ENCODE measurements around the gene NSG2. TPM values are rescaled to one million over a fixed set of nuclear protein-coding genes. Genes with fewer than 3 reads are reported as not detected.

NSG2 gene
- total RNA-seq, 1 donor from 2014 or later: not detected

DNA sequence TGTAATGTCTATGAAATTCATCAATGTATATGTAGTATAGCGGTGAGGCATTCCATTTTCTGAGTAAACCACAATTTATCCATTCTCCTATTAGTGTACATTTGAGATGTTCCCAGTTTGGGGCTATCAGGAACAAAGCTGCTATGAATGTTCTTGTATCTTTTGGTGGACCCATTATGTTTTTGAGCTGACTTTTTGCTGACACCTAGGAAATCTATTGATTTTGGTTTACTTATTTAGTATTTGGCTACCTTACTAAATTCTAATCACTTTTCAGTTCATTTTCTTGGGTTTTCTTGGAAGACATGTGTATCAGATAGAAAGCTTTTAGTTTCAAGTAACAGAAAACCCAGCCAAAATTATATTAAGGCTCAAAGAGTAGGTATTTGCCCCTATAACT lies 13.7 kb downstream of the NSG2 start:
- intact Hi-C loops (cut with micrococcal nuclease): no loop called here

DNA sequence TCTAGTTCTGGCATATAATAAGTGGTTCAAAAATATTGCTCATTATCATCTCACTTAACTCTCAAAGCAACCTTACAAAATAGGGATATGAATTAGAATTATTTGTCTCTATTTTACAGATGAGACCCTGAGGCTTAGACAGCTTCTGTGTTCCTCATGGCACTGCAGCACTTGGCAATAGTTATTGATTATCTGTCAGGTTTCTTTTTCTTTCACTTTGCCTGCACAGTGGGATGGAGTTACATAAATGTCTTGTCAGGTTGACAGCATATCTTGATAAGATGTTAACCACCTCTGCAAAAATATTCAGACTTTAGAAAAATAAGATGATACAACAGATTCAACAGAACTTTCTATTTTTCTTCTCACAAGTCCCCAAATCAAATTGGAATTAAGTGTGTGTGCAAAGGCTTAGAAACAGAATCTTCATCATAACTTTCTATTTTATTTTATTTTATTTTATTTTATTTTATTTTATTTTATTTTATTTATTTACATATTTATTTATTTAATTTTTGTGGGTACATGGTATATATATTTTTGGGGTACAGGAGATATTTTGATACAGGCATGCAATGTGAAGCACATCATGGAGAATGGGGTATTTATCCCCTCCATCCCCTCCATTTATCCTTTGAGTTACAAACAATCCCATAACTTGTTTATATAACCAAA lies 17.7 kb downstream of the NSG2 start:
- intact Hi-C loops (cut with micrococcal nuclease): no loop called here

DNA sequence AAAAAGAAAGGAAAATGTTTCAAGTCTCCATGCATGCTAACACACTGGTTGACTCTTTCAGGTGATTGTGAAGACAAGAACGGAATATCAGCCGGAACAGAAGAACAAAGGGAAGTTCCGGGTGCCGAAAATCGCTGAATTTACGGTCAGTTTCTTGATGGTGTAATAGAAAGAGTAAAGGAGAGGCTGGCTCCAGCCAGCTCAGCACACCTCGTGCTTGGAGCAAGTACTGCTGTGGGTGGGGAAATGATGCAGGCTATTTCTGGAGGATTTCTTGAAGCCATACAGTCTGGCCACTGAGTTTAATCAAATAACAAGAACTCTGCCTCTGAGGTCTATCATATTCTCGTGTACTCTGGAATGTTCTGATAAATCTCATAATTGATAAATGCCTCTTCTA lies 18.7 kb downstream of the NSG2 start:
- intact Hi-C loops (cut with micrococcal nuclease): no loop called here

DNA sequence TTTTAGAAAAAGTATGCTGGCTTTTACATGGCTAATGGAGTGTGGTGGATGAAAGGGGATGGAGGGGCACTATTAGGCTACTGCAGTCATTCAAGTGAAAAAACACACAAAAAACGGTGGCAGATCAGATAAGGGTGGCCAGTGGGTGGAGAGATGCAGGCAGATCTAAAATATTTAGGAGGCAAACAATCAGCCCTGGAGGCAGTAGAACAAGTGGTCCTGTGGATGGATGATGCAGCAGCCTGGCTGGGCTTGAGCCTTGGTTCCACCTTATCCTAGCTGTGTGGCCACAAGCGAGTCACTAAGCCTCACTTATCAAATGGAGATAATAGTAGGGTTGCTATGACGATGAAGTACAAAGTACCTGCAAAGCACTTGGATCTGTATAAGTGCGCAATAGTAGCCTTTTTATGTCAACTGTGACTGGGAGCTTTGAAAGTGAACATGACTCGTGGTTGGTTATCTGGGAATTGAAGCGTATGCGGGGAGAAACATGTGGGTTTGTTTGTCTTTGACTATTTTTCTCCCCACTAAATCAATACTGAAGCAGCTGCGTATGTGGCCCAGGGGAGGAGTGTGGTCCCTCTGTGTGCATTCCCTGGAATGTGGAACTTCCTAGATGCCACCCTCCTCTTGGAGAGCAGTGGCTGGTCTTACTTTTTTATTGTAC lies 20.2 kb downstream of the NSG2 start:
- intact Hi-C loops (cut with micrococcal nuclease): no loop called here

DNA sequence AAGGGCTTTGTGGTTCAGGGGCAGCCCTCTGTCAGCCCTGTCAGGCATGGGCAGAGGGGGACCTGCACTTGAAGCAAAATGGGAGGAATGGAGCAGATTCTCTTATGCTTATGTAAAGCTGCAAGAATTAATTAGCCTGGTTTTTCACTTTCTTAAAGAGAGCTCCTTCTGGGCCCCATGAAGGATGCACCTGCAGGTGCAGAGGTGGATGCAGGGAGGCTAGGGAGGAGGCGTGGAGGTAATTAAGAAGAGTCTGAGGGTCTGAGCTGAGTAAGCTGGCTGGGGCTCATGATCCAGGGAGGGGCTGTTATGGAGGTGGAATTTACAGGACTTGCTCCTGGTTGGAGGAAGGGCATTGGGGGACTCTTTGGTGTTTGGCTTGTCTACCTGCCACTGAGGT lies 22.0 kb downstream of the NSG2 start:
- intact Hi-C loops (cut with micrococcal nuclease): no loop called here

DNA sequence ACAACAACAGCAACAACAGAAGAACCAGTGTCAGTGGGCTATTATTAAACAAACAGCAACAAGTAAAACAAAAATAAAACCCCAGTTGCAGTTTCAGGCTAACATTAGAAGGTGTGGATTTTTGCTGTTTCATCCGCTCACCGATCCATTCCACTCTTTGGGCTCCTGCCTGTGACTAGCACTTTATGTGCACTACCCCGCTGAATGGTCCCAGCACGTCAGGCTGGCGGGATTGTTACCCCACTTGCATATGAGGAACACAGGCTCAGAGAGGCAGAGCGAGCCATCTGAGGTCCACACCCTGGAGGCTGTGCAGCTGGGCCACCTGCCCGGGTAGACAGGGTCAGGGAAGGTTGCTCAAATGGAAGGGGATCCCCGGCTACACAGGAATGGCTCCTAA lies 26.0 kb downstream of the NSG2 start:
- intact Hi-C loops (cut with micrococcal nuclease): no loop called here

DNA sequence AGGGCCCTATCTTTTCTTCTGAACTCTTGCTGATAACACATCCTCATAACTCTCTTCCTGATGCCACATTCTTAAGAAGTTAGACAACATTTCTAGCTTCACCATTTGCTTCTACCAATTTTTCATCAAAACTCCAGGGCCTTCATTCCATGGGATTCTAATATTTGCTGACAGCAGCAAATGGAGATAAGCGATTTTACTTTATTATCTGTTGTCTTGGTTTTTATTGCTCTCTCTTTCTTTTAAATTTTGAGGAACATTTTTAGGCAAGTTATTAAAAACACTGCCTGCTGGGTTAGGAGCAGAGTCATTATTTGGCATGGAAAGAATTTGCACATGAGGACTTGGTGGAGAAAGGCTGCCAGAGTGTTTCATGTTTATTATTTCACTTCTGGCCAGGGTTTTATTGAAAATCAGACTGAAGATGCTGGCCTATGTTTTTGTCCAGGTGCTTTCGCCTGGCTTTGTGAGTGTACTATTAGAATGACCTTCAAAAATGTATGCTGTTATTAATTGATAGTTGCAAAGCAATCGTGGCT lies 27.7 kb downstream of the NSG2 start:
- intact Hi-C loops (cut with micrococcal nuclease): no loop called here

DNA sequence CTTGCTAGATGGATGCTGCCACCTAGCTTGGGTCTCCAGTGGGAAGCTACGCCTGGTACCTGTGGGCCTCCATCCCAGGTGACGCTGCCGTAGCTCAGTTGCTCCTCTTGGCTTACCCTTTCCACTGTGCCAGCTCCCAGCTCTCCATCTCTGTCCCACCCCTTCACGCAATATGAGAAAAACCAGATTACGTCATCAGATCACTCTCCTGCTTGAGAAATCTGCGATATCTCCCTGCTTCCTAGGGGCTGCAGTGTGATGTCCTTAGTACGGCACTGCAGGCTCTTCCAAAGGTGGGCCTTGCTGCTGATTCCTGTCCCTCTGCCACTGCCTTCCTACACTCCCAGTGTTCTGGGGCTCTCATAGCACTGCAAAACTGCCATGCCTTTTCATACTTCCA lies 28.9 kb downstream of the NSG2 start:
- intact Hi-C loops (cut with micrococcal nuclease): no loop called here

DNA sequence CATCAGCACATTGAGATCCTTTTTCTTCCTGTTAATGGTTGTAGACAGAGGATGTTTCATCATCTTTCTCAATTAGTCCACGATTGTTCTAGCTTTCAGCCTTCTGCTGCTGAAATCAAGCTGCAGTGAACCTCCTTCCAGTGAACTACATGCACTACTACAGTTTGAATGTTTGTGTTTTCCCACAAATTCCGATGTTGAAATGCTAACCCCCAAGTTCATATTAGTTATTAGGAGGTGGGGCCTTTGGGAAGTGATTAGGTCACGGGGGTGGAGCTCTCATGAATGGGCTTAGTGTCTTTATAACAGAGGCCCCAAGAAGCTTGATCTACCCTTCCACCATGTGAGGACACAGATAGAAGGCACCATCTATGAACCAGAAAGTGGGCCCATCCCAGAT lies 32.9 kb downstream of the NSG2 start:
- intact Hi-C loops (cut with micrococcal nuclease): no loop called here

DNA sequence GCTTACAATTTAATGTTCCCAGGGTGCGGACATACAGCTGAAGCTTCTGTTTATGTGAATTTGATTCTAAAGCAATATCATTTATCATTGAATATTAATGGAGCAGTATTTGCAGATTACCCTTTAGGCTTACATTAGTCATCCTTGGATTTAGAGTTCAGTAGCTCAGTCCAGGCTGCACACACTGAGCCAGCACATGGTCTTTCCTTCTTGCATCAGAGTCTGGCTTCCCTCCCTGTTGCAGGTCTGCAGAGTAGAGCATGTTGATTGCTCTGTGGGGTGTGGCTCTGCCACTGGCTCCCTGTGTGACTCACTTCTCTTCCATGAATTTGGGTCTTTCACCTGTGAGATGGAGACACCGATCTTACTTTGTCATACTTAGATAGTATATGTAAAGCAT lies 36.8 kb downstream of the NSG2 start:
- intact Hi-C loops (cut with micrococcal nuclease): no loop called here

DNA sequence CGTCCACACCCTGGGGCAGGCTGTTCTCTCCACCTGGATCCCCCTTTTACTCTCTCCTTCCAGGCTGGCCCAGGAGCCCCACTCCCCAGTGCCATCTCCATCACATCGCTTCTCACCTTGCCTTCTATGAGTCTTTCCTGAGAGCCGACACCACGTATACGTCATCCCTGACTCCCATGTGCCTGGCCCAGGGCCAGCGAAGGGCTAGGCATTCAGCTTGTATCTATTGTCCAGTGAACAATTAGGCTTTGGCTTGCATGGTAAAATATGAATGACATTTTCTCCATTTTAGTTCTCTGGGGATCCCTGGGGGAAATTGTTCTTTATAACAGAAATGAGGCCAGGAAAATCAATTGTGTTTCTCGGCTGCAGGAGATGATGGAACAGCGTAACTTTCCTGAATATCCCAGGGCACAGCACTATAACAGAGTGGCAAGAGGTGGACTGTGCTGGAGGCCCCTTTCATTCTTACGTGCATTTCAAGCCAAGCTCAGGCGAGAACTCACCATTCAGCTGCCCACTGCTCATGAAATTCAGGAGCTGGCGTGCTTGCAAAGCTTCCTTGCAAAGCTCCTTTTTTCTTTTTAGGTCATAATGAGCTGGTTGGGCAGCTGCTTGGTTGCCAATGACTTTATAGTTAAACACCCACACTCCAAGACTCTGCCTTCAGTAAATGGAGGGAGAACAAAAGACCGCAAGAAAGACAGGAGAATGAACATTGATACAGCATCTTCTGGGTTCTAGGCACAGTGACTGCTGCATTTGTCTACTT lies 37.7 kb downstream of the NSG2 start:
- intact Hi-C loops (cut with micrococcal nuclease): no loop called here

DNA sequence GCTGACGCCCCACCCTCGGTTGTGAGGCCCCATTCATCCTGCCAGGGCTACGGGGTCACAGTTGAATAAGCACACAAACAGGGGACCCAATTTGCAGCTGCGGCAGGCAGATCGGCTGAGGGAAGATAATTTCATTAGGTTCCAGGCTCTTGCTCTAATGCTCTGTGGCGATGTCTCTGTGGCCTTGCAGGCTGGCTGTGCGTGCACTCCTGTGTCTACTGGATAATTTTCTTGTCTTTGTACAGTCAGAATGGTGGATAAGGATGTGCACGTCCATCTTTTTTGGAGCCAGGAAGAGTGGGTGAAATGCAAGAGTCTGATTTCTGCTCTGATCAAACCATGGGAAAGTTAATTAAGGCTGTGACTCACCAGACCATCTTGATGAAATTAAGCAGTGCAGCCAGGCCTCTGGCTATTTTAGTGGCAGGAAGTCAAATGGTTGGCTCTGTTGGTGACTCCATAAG lies 39.2 kb downstream of the NSG2 start:
- intact Hi-C loops (cut with micrococcal nuclease): no loop called here

DNA sequence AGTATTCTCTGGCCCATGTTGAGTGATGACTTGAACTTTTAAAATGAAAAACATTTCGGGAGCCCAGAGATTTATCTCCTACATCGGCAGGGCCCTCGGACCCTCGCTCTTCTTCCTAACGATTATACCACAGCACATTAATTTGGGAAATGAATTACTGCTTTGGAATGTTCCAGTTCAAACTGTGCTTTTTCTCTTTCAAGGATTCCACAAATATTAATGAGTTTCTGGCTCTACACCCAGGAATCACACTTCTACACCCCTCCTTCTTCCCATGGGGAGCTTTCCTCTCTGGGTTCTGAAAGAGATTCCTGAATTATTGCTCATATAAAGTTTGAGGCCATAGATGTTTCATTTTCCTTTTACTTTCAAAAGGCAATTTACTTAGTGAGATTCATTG lies 41.2 kb downstream of the NSG2 start:
- intact Hi-C loops (cut with micrococcal nuclease): no loop called here

DNA sequence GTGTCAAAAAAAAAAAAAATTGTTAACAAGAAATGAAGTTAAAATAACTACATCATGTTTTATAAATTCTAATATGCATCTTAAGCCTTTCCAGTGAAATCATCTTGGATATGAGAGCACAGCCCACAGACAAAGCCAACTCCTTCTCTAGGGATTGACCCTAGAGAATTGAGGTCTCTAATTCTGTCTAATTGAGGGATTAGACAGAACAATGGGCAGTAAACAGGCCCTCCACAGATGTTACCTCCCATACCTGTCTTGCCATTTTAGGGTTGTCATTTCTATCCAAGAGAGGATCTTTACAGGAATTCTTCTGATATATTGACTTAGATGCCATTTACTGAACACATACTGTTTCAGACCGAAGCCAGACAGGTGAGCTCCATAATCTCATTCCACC lies 42.3 kb downstream of the NSG2 start:
- intact Hi-C loops (cut with micrococcal nuclease): no loop called here

DNA sequence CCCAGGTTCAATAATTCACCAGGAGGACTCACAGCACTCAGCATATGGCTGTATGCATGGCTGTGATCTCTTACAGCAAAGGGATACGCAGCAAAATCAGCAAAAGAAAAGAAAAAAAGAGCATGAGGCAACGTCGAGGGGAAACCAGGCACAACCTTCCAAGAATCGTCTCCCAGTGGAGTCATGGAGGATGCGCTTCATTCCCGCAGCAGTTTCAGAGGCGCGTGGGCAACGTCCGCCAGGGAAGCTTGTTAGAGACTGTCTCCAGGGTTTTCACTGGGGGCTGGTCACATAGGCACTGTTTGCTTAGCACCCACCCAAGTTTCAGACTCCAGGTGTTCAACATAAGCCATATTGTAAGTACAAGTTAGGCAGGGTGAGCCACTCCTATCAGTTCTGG lies 44.6 kb downstream of the NSG2 start:
- intact Hi-C loops (cut with micrococcal nuclease): no loop called here

DNA sequence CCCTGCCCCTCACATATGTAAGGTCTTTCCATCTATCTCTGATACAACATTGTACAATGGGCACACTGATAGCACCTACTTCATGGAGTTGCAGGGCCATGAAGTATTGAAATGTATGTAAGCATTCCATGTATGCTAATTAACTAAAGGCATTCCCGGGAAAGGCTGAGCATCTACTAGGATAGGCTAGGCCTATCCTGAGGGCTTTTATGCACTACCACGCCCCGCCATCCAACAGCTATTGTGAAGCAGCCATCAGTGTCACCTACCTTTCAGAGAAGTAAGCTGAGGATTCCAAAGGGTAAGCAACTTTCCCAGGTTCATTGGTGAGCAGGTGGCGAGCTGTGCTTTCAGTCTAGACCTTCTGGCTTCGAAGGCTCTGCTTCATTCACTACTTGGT lies 47.6 kb downstream of the NSG2 start:
- intact Hi-C loops (cut with micrococcal nuclease): no loop called here

DNA sequence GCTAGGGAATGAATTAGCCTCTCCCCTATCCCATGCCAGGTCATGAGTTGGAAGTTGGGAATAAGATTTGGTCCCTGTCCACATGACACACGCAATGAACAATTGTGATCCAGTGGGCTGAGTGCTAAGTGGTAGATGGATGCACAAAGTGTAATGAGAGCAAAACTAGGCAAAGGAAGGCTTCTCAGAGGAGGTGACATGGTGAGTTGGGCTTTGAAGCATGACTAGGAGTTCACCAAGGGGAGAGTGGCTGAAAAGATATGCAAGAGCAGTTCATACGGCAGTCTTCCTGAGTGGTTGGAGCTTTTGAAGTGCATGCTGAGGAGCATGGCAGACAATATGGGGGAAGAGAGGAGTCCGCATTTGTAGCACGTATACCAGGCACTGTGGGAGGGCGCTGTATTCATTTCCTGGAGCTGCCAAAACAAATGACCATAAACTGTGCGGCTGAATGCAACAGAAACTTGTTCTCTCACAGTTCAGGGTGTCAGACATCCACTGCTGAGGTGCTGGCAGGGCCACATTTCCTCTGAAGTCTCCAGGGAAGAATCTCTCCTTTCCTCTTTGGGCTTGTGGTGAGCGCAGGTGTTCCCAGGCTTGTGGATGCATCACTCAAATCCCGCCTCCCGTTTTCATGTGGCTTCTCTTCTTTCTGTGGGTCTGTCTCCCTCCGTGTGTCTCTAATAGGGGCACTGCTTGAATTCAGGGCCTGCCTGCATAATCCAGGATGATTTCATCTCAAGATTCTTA lies 49.5 kb downstream of the NSG2 start:
- intact Hi-C loops (cut with micrococcal nuclease): no loop called here

DNA sequence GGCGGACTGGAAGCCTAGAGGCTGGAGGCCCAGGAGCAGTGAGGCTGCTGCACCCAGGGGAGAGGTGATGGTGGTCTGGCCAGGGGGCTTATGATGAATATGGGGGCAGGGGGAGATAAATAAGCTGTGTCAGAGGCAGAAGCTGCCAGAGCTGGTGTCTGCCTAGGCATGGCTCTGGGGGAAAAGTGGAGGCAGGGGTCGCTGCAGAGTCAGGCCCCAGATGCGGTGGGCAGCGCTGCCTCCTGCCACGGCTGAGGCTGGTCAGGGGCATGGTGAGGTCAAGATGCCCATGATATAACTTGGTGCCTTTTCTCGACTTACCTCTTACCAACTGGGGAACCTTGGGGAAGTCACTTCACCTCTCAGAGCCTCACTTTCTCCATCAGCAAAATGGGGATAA lies 51.1 kb downstream of the NSG2 start:
- intact Hi-C loops (cut with micrococcal nuclease): no loop called here

DNA sequence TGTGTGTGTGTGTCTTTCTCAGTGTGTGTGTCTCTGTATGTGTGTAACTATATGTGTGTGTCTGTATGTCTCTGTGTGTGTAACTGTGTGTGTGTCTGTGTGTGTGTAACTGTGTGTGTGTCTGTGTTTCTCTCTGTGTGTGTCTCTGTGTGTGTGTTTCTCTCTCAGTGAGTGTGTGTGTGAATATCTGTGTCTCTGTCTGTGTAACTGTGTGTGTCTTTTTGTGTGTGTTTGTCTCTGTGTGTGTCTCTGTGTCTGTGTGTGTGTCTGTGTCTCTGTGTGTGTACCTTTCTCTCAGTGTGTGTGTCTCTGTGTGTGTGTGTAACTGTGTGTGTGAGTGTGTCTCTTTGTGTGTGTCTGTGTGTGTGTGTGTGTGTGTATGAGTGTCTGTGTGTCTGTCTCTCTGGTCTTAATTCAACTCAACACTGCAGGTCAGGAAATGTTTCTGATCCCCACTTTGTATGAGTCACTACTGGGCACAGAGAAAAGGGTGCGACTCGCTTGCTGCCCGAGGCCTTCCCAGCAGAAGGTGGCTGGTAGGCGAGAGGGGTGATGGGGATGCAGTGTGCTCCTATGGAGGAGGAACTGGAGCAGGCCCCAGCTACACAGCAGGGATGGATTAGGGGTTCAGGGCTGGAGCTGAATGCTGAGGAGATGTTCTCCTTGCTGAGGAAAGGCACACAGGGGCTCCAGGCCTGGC lies 52.1 kb downstream of the NSG2 start:
- intact Hi-C loops (cut with micrococcal nuclease): no loop called here

DNA sequence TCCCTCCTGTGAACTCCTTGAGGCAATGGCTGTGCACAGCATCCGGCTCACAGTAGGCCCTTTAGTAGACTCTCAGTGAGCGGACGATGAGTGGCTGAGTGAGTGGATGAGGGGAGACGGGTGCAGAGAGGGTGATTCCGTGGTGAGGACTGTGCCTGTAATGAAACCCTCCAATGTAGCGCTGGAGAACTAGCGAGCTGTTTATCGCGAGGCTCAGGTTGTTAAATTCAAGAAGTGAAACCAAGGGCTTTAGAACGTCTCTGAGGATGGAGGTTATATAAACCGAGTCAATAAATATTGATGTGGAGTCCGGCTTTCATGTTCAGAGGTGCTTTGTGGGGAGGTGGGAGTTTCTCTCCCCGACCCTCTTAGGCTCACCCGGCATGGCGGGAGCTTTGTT lies 53.2 kb downstream of the NSG2 start:
- intact Hi-C loops (cut with micrococcal nuclease): no loop called here

DNA sequence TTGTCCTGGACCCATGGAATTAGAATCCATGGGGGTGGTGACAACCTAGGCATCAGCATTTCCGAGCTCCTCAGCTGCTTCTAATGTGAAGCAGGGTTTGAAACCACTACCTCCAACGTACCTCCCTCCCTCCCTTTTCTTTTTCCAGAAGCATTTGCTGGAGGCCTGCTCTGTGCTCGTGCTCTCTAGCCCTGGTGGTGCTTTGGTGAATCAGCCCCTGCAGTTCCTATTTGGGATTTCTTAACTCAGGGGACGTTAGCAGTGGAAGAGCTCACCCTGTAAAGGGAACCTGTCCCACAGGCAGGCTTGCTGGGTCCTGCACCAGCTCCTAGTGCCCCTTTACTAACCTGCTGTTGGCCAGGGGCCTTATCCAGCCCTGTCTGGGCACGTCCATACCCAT lies 55.0 kb downstream of the NSG2 start:
- intact Hi-C loops (cut with micrococcal nuclease): no loop called here
